Femur (tissue), 1 donor: ENCODE data around the gene ELFN1.

Experiments
- DNase-seq: peaks from one replicate; pipeline ENCODE4 v3.0.0-alpha.2; 2017

Gene ELFN1

DNA sequence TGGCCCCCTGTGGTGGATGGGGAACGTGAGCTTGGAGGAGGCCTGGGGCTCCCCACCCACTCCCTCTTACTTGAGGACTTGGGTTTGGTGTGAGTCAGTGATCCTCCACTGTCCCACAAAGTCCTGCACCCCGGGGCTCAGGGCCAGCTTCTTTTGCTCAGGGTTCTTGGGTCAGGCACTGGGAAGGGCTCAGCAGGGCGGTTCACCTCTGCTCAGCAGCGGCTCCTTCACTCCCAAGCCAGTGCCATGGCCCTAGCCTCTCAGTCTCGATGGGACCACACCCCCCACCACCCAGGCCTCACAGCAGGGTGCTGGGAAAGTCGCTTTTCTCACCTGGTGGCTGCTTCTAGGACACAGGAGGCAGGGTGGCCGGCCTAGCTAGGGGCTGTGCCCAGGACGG lies 59.1 kb downstream of the ELFN1 start:
- no peak for DNase-seq

DNA sequence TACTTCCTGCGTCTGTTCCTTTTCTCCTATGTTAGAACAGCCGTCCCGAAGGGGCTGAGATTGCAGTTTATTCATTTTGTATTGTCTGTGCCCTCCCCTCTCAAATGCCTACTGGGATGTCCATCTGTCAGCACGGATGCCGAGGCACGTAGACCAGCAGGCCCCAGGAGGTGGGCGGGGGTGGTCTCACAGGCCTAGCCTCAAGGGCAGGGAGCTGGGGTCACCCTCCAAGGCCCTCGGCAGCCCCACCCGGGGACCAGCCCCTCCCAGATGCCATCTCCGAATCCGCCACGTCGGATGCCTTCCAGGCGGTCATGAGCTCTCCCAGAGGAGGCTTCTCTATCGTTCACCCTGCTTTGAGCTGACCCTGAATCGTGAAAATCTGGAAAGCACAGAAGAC lies 59.7 kb downstream of the ELFN1 start:
- DNase-seq, result no peak

DNA sequence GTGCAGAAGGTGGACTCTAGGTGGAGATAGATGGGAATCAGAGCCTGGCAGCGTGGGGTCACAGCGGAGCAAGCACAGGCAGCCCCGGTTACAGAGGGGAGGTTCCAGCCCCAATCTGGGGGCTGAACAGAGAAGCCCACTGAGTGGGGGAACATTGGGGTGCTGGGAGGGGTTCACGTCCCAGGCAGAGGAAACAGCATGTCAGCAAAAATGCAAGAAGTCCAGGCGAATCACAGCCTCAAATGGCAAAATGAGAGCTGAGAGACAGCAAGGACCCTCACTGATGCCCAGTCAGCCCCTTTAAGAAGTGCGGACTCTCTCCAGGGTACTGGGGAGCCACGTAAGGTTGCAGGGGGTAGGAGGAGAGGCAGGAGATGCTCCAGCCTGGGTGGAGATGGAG lies 62.0 kb downstream of the ELFN1 start:
- DNase-seq, result no peak

DNA sequence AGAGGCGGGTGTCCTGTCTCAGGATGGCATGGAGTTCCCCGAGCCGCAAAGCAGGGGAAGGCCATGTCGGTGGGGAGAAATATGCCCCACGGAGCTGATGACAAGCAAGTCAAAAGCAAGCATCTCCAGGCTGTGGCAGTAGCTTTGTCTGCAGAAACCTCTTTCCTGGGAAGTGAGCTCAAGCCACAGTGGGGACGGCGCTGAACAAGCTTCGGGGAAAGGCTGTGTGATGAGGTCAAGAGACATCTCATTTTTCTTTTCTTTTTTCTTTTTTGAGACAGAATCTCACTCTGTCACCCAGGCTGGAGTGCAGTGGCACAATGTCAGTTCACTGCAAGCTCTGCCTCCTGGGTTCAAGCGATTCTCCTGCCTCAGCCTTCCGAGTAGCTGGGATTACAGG lies 62.6 kb downstream of the ELFN1 start:
- DNase-seq, result no peak

DNA sequence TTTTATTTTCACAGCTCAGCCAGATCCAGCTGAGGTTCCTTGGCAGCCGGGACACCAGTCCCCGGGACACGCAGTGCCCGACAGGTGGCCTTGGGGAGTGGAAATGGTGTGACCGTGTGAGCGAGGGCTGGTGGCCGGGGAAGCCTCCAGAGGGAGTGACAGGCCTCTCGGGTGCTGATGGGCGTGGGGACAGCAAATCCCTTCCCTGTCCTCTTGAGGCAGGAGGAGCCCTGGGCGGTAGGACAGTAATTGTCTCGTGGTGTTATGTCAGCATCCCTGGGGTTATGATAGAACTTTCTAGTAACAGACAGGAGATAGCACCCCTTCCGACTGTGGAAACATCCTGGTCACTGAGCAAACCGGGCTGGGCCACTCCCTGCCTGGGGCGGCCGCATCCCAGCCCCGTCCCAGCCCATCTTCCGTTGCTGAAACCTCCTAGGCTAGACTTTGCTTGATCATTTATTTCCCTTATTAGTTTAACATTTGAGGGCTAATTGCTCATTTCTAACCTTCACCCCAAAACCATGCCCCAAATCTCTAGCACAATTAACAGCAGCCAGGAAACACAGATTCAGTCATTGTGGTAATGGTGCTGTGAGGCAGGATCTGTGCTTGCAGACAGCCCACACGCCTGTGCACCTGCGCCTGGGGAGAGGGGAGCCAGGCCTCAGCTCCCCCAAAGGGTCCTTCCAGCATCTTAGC lies 63.3 kb downstream of the ELFN1 start:
- DNase-seq, result no peak

DNA sequence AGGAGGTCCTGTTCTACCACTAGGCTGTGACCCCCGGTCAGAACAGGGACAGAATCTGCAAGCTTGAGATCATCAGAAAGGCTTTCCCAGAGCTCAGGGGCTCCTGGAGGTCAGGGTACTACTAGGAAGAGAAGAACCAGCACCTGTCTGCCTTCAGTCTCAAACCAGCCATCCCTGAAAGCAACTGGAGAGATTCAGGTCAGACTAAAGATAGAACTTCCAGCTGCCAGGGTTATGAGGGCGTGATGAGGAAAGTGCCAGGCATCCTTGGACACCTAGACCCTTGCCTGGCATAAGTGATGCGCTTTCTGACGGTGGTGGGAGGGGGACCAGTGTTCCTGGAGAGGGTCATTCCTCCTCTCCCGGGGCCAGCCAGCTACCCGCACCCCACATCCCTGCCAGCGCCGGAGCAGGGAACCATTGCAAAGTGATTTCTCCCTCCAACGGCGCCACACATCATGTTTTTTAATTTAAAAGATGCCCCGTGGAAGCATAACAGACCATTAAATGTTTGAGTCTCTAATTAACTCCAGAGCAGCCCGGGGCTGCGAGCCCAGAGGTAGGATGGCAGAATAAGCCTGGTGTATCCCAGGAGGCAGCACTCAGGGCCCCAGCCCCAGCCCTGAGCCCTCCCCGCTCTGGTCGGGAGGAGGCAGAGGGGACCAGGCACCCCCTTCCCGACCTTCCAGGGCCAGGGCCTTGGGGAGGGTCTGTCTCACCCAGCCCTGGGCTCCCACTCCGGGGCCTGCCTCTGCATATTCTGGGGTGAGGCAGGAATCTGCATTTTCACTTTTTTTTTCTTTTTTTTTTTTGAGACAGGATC lies 64.0 kb downstream of the ELFN1 start:
- DNase-seq, result no peak

DNA sequence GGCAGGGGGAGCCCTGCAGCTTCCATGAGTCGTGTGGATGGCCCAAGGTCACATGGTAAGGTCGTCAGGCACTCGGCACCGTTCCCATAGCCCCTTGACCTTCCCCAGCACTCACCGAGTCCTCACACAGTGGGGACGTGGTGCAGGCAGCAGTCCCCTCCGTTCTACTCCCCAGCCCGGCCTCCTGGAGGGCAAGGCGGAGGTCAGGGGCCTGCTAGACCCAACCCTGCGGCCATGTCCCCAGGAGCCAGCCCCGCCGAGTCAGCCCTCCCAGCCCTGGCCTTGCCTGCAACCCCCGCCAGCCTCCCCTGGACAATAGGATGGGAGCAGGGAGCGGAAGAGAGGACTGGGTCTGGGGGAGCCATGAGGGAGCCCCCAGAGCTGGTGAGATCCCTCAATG lies 65.2 kb downstream of the ELFN1 start:
- DNase-seq, result no peak

DNA sequence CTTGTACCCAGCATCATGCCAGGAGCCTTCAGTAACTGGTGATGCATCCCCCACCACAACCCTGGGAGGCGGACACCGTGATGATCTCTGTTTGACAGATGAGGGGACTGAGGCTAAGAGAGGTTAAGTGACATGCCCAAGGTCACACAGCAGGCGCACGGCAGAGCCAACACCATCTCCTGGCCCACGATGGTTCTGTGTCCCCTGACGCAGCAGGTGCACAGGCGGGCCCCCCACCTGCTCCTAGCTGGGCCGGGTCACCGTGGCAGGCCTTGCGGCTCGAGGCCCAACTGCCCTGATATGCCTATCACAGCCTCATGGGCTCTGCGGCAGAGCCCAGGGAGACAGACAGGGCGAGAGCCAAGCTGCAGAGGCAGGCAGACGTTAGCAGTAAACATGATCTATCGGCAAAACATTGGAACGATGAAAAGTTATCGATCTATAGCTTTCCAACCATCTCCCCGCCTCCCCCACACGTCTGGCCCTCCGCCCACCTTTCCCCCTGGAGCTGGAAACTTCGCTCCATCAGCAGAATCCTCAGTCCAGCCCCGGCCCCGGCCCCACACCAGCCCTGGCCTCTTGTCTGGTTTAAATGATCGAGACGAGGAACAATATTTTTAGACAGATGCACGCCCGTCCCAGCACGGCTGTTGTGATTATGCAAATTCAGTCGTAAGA lies 65.9 kb downstream of the ELFN1 start:
- DNase-seq, result no peak

DNA sequence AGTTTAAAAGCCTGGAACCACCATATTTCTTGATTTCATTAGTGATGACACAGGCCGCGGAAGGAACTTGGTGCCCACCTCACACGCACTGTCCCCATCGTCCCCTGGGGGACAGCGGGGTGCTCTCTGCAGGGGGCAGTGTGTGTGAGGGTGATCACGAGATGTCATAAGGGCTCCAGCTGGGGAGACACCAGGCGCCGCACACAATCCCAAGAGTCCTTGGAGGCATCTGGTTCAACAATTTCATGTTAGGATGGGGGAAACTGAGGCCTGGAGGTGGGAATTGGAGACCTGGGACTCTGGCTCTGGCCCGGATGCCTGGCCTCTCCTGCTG lies 66.4 kb downstream of the ELFN1 start:
- no peak for DNase-seq

DNA sequence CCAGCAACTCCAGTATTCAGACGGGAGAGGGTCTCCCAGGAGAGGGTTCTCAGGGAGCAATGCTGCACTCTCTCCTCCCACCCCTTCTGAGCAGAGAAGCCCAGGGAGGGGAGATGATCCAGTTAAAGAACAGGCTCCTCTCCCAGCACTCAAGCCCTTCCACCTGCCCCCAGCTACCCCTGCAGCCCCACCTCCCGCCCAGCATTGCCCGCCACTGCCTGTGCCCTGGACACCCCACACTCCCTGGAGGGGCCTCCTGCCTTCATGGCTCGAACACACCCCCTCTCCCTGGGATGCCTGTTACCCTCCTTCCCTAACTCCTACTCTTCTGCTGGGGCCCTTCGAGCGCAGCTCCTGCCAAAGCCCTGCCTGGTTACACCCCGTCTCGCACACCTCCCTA lies 66.8 kb downstream of the ELFN1 start:
- DNase-seq, result no peak

DNA sequence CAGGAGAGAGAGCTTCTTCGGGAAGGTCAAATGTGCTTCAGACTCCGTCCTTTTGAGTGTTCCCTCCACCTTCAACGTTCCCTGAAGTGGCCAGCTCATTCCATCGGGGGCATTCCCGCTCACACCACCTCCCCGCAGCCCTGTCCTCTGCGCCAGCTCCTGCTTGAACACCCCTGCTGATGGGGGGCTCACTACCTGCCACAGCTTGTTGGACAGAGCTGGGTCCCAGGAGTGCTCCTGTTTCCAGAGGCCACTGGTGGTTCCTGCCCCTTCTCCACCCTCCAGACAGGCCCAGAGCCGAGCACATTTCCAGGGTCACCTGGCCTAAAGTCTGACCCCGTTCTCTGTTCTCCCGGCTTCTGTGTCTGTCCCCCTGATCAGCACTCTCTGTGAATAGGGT lies 67.4 kb downstream of the ELFN1 start:
- DNase-seq, result no peak

DNA sequence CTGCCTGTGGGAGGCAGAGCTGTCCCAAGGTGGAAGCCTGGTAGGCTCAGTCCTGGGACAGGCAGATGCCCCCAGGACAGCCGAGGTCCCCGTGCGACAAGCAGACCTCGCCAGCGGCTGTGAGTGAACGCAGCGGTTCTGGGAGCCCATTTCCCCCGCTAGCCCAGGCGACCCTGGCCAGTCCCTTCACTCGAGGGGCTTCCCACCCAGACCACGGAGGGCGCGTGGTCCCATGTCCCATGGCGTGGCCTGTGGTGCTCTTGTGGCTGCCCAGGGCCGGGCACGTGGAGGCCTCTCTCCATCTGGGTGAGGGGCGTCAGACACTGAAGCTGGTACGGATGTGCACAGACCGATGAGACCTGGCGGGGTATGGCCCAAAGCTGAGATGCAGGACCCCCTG lies 67.9 kb downstream of the ELFN1 start:
- no peak for DNase-seq

DNA sequence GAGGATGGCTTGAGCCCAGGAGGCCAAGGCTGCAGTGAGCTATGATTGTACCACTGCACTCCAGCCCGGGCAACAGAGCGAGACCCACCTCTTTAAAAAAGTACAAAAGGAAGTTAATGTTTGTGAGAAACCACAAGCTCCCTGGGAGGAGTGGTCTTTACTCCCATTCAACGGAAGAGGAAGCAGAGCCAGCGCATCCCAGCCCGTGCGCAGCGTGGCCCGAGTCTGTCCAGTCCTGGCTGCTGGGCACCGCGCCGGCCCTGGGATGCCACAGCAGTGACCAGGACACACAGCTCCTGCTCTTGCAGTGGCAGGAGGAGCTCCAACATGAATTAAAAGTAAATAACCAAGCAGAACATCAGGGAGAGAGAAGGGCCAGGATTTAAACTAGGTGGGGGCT lies 68.4 kb downstream of the ELFN1 start:
- DNase-seq, result no peak

DNA sequence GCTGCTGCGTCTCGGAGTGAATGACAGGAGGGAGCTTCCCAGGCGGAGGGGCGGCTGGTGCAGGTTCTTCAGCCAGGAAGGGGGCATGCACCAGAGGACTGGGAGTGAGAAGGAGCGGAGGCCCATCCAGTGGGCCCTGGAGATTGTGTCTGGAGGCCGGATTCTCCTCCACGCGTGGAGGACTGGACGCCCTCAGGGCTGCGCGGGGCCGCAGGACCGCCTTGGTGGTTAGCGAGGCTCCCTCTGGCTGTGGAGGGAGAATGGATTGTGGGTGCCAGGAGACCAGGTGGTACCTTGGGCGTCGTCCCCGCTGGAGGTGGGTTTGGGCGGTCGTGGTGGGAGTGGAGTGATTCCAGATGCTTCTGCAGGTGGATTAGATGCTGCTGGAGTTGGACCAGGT lies 68.9 kb downstream of the ELFN1 start:
- no peak for DNase-seq

DNA sequence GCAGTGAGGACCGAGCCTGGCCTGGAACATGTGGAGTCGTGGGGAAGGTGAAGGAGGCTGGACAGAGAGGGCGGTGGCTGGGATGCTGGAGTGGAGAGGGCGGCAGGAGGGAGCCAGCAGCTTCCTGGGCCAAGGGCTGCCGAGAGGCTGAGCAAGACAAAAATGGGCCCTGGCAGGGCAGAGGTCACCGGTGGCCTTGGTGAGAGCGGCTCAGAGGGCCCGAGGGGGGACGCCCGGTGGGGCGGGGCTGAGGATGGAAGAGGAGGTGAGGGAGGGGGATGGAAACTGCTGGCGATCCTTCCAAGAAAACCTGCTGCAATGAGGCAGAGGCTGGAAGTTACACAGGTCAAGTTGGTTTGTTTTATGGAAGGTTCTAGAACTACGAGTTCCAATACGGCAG lies 69.5 kb downstream of the ELFN1 start:
- no peak for DNase-seq

DNA sequence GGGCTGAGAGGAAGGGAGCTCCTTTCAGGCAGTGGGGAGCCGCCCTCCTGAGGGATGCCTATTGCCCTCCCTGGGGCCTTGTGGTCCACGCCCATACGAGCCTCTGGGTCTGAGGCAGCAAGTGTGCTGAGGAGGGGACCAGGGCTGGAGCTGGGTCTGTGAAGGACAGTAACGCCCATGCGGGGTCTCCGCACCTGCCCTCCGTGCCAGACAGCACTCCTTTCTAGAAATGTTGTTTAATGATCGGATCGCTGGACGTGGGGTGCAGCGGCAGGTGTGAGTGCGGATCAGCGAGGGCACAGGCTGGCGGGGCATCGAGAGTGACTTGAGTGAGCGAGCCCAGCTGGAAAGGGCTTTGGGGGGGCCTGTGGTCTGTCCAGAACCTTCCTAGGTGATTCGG lies 70.1 kb downstream of the ELFN1 start:
- no peak for DNase-seq

DNA sequence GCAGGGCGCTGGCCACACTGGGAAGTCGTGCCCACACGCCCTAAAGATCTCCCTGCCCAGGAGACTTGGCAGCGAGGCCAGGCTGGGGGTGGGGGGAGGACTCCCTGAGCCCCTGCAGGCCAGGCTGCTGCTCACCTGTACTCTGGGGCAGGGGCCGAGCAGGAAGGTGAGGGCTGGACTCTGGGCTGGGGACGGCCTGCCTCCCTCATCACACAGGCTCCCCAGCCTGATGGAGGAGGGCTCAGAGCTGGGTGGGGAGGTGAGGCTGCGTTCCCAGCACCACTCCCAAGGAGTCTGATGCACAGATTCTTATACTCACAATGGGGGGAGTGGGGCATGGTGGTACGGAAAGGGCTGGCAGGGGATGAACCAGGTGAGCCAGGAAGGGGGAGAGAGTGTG lies 71.2 kb downstream of the ELFN1 start:
- DNase-seq, result no peak

DNA sequence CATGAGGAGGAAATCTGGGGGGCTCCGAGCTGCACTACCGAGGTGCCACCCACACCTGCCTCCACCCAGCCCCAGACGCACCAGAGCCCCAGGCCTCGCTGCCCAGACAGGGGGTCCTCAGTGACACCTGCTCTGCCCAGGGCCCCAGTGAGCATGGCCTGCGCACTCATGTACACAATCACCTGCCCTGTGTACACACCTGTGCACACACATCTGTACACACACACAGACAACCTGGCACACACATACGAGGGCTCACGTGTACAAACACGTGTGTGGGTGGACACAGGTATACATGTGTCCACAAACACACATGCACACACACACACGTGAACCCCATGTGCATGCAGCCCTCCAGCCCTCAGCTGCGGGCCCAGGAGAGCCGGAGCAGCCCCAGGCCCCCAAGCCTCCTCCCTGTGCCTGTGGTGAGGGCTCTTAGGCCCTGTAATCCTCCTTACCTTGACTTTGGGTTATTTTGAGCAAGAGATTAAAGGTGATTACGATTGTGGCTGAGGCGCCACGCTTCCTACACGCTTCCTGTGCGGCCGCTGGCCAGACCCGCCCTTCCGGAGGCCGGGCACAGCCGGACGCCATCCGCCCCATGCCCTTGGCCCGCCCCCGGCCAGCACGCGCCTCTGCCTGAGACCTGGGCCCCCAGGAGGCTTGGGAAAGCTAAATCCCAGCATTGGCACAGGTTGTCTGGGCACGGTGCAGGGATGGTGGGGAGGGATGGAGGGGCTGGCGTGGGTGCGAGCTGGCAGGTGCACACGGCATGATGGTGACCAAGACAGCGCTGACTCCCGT lies 71.9 kb downstream of the ELFN1 start:
- no peak for DNase-seq

DNA sequence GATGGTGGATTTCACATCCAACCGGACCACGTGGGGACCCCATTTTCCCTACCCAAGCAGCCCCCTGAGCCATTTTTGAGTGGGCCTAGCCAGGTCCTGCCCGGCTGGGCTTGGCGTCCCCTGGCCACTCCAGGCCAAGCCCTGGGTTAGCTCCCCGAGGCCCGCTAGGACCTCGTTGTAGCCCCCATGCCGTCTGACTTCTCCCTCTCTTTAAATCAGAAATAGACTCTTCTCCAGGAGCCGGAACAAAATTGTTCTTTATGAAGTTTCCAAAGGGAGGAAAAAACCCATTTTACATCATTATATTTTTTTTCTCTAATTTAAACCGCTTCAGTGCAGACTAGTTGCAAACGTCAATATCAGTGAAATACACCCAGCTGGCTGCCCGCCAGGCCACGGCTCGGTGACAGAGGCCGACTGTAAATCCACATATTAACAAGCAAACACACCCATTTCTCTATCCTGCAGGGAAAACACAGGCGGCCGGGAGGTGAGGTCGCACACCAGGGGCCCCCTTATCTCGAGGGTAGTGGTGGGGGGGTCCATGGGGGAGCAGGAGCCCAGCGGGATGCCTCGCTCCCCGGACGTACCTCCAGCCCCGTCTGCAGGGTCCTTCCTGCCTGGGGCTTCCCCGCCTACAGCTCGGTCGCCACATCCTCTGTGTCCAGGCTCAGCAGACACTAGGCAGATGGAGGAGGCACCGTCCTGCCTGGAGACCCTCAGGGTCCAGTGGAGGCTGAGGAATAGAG lies 72.7 kb downstream of the ELFN1 start:
- DNase-seq, result peak; percentile 80

DNA sequence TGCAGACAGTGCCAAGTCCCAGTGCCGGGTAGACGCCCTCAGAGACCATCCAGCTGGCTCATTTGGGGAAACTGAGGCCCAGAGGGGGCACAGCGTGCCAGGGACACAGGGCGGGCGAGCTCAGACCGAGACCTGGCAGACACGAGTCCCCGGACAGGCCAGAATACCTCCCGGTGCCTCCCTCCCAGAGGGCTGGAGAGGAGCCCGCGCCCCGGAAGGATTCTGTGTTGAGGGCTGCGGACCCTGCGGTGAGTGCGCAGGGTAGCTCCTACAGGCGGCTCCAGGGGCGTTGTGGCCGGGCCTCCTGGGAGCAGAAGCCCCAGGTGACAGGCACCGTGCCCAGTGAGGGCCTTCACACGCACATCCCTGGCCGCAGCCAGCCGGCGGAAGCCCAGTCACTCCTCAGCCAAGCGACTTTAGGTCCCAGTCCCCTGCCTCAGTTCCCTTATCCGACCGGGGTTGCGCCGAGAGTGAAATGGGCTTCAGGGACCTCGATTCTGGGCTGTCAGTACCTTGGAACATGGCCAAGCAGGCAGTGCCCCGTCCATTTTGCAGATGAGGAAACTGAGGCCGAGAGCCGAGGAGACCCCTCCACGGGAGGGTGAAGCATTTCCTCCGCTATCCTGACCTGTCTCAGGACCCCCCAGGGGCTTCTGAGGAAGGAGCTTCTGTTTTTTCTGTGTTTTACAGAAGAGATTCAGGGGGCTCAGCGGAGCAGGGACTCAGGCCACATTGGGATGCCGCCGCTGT lies 73.6 kb downstream of the ELFN1 start:
- DNase-seq, result no peak

DNA sequence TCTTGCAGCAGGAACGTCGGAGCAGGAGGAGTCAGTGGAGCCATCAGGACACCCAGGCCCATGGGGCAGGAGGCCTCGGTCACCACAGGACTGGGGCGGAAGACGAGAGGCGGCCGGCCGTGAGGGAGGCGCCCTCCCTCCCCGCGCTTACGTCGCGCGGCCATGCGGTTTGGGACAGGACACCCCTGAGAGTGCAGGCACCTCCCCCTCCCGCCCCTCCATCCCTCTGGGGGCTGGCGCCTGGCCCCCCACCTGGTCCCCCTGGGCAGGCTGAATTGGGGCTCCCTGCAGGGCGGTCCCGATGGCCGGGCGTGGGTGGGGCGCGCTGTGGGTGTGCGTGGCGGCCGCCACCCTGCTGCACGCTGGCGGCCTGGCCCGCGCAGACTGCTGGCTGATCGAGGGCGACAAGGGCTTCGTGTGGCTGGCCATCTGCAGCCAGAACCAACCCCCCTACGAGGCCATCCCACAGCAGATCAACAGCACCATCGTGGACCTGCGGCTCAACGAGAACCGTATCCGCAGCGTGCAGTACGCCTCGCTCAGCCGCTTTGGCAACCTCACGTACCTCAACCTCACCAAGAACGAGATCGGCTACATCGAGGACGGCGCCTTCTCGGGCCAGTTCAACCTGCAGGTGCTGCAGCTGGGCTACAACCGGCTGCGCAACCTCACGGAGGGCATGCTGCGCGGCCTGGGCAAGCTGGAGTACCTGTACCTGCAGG lies 74.4 kb downstream of the ELFN1 start:
- no peak for DNase-seq
